K562 (cell line): ENCODE data around the gene CC2D1A. TPM values are rescaled to one million over a fixed set of nuclear protein-coding genes. Genes with fewer than 3 reads are reported as not detected.

ENCODE experiments used
- ARHGAP35 ChIP-seq: fragments of 450-650 bp; IDR thresholded peaks from 2 replicates; pipeline ENCODE4 v1.6.1; 2018; ENCODE audit not compliant: partially characterized antibody
- DMBX1 ChIP-seq: fragments of 250-450 bp; sonication (Bioruptor Pico); IDR thresholded peaks from 2 replicates; pipeline ENCODE4 v1.8.0; 2022; ENCODE audit warnings: inconsistent platforms, mild to moderate bottlenecking, moderate library complexity, borderline replicate concordance
- DNMT1 ChIP-seq: fragments of 450-650 bp; IDR thresholded peaks from 2 replicates; pipeline ENCODE4 v1.6.1; 2016; ENCODE audit warnings: antibody characterized with exemption, mild to moderate bottlenecking
- ETS2 ChIP-seq: IDR thresholded peaks from 2 replicates; pipeline ENCODE4 v1.6.1; 2016; ENCODE audit warnings: borderline replicate concordance, missing genetic modification characterization, mild to moderate bottlenecking, moderate library complexity, missing compliant biosample characterization; ENCODE audit not compliant: poor library complexity, severe bottlenecking
- GABPA ChIP-seq: fragments of 200-800 bp; sonication (Bioruptor generic); conservative IDR thresholded peaks from 2 replicates; pipeline ENCODE4 v1.6.1; 2016; ENCODE audit warnings: low read depth, missing genetic modification characterization, missing compliant biosample characterization
- HEY1 ChIP-seq: fragments of 250-450 bp; sonication (Bioruptor Pico); IDR thresholded peaks from 2 replicates; pipeline ENCODE4 v1.5.0; 2020; ENCODE audit warnings: mild to moderate bottlenecking, moderate library complexity, borderline replicate concordance
- HMG20A ChIP-seq: fragments of 450-650 bp; formaldehyde crosslinking; conservative IDR thresholded peaks from 2 replicates; pipeline ENCODE4 v1.4.0; 2020; ENCODE audit warnings: mild to moderate bottlenecking, mixed read lengths
- HNRNPH1 ChIP-seq: fragments of 200-400 bp; formaldehyde crosslinking; optimal IDR thresholded peaks from 2 replicates; pipeline ENCODE3; 2017; ENCODE audit warnings: low read depth, mild to moderate bottlenecking, low read length, moderate library complexity
- HNRNPL ChIP-seq: fragments of 200-400 bp; formaldehyde crosslinking; IDR thresholded peaks from 2 replicates; pipeline ENCODE4 v1.6.1; 2017; ENCODE audit warnings: low read depth, mild to moderate bottlenecking, low read length
- KAT7 ChIP-seq: sonication (generic); formaldehyde crosslinking; IDR thresholded peaks from 2 replicates; pipeline ENCODE4 v1.8.0; 2022; ENCODE audit warnings: missing genetic modification reagents, mild to moderate bottlenecking, borderline replicate concordance
- MCM2 ChIP-seq: fragments of 450-650 bp; IDR thresholded peaks from 2 replicates; pipeline ENCODE4 v1.6.1; 2017; ENCODE audit warnings: low read depth, mild to moderate bottlenecking
- NFIX ChIP-seq: fragments of 250-450 bp; sonication (Bioruptor Pico); IDR thresholded peaks from 2 replicates; pipeline ENCODE4 v1.4.0; 2020; ENCODE audit warnings: low read depth, mild to moderate bottlenecking, moderate library complexity
- NRF1 ChIP-seq, 2 experiments: fragments of 450-650 bp; IDR thresholded peaks in 1 of 2; conservative IDR thresholded peaks in 1 of 2; 2 replicates each; pipeline ENCODE4 v1.6.1; 2014; ENCODE audit warnings: mild to moderate bottlenecking in 2 of 2
- SNRNP70 ChIP-seq: fragments of 200-400 bp; formaldehyde crosslinking; optimal IDR thresholded peaks from 2 replicates; pipeline ENCODE3; 2017; ENCODE audit warnings: low read depth, low read length
- SRSF9 ChIP-seq: fragments of 200-400 bp; formaldehyde crosslinking; IDR thresholded peaks from 2 replicates; pipeline ENCODE4 v1.6.1; 2017; ENCODE audit warnings: low read depth, low read length, borderline replicate concordance
- TAL1 ChIP-seq: fragments of 450-650 bp; IDR thresholded peaks from 2 replicates; pipeline ENCODE4 v1.6.1; 2016; ENCODE audit warnings: mild to moderate bottlenecking
- TCF7 ChIP-seq: sonication (generic); IDR thresholded peaks from 2 replicates; pipeline ENCODE4 v1.6.1; 2016; ENCODE audit warnings: antibody characterized with exemption, borderline replicate concordance
- TEAD2 ChIP-seq: fragments of 450-650 bp; IDR thresholded peaks from 2 replicates; pipeline ENCODE4 v1.6.1; 2016; ENCODE audit warnings: missing genetic modification characterization, control low read depth, missing compliant biosample characterization
- TRIM28 ChIP-seq: fragments of 450-650 bp; IDR thresholded peaks from 2 replicates; pipeline ENCODE4 v1.6.1; 2017
- ZBTB43 ChIP-seq: sonication (generic); formaldehyde crosslinking; IDR thresholded peaks from 2 replicates; pipeline ENCODE4 v1.8.0; 2023; ENCODE audit warnings: mild to moderate bottlenecking, missing genetic modification reagents
- ZNF384 ChIP-seq: IDR thresholded peaks from 2 replicates; pipeline ENCODE4 v1.6.1; 2012; ENCODE audit warnings: low read depth, low read length, improper control_type of control experiment
- ZNF507 ChIP-seq: conservative IDR thresholded peaks from 2 replicates; pipeline ENCODE4 v1.6.1; 2017; ENCODE audit warnings: missing genetic modification characterization, missing compliant biosample characterization
- ZNF551 ChIP-seq: fragments of 250-450 bp; sonication (Bioruptor Pico); IDR thresholded peaks from 2 replicates; pipeline ENCODE4 v1.5.0; 2021; ENCODE audit warnings: mild to moderate bottlenecking, moderate library complexity
- ZNF584 ChIP-seq: fragments of 200-800 bp; sonication (Bioruptor generic); IDR thresholded peaks from 2 replicates; pipeline ENCODE4 v1.6.1; 2016; ENCODE audit warnings: low read depth, mild to moderate bottlenecking, missing genetic modification characterization, missing compliant biosample characterization
- ZNF699 ChIP-seq: fragments of 250-450 bp; sonication (Bioruptor Pico); IDR thresholded peaks from 2 replicates; pipeline ENCODE4 v1.8.0; 2021; ENCODE audit warnings: mild to moderate bottlenecking, moderate library complexity; ENCODE audit not compliant: insufficient replicate concordance
- polyA plus RNA-seq, 8 experiments: library from polyadenylated mRNA; depleted of rRNA in 4 of 8; stranded (reverse) in 5 of 8; unstranded in 3 of 8; fragments of >200 nt; fragmentation: Nextera tagmentation in 2 of 8; fragmentation: Illumina TruSeq in 1 of 8; extraction: Ambion mirVana in 2 of 8; extraction: Trizol in 1 of 8; gene quantifications; 2 replicates each; pipeline versions ENCODE4 v1.2.1 to v1.2.3, GENCODE V29; 2011 to 2014; ENCODE audit warnings: inconsistent platforms in 1 of 8, missing spikeins in 1 of 8
- total RNA-seq, 7 experiments: library from RNA; depleted of rRNA in 6 of 7; stranded (reverse); fragments of >200 nt in 6 of 7; fragmentation: Illumina TruSeq in 2 of 7; extraction: Trizol in 2 of 7; gene quantifications; 2 replicates each; pipeline versions ENCODE4 v1.2.1 to v1.2.3, GENCODE V29; 2011 to 2021; ENCODE audit warnings: low replicate concordance in 1 of 7
- TF ChIP-seq, protein P1 (sequence below): fragments of 450-650 bp; IDR thresholded peaks from 2 replicates; pipeline ENCODE4 v1.6.1; 2018; ENCODE audit warnings: mild to moderate bottlenecking, low read depth; ENCODE audit not compliant: partially characterized antibody
- TF ChIP-seq, protein P2 (sequence below): fragments of 250-450 bp; sonication (Bioruptor Pico); IDR thresholded peaks from 2 replicates; pipeline ENCODE4 v1.8.0; 2021; ENCODE audit warnings: borderline replicate concordance, mild to moderate bottlenecking, moderate library complexity; ENCODE audit not compliant: poor library complexity, severe bottlenecking

The CC2D1A gene
- total and polyA plus RNA-seq, 9 of the 15 experiments (the other 6 are each of a cell fraction or from before 2014, with no cell fraction given), result 0.32 to 31.0 (median 12.9) TPM

DNA sequence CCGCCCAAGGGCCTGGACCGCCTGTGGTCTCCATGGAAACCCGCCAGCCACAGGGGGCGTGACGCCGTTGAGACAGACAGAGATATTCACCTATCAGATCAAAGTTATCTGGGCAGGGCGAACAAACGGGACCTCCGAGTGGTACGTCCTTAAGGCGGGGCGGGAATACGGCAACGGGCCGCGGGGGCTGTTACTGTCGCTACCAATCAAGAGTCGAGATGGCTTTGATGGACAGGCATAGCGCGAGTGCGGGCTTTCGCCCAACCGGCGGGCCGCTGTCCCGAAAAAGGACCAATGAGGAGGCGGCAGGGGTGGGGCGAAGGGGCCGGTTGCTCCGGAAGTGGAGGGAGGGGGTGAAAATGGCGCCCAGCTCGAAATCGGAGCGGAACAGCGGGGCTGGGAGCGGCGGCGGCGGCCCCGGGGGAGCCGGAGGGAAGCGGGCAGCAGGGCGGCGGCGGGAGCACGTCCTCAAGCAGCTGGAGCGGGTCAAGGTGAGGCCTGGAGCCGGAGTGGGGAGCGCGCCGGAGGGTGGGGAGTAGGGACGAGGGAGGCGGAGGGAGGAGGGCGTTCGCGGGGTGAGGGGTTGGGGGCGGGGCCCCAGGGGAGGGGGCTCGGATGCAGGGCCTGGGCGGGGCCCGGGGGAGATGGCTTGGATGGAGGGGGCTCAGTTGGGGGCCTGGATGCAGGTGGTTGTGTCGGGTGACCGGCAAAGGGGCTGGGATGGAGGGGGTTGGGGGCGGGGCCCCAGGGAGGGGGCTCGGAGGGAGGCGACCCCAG, 46.3 kb downstream of the CC2D1A start, which contains the start of gene DCAF15 (continued):
- TF ChIP-seq SRSF9, result no peak
- TF ChIP-seq ZNF584 (CRISPR knock-in tag), result no peak
- no peak for TF ChIP-seq MCM2
- no peak for TF ChIP-seq TAL1
- no peak for TF ChIP-seq TRIM28
- no peak for TF ChIP-seq TEAD2 (tag)
- TF ChIP-seq, protein P1, sequence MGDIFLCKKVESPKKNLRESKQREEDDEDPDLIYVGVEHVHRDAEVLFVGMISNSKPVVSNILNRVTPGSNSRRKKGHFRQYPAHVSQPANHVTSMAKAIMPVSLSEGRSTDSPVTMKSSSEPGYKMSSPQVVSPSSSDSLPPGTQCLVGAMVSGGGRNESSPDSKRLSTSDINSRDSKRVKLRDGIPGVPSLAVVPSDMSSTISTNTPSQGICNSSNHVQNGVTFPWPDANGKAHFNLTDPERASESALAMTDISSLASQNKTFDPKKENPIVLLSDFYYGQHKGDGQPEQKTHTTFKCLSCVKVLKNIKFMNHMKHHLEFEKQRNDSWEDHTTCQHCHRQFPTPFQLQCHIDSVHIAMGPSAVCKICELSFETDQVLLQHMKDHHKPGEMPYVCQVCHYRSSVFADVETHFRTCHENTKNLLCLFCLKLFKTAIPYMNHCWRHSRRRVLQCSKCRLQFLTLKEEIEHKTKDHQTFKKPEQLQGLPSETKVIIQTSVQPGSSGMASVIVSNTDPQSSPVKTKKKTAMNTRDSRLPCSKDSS, result no peak
- TF ChIP-seq GABPA (tag), result peak; percentile 91
- peak; percentile 68 to 74 for TF ChIP-seq NRF1 (conservative IDR thresholded peaks at IDR 0.05 in 1 of 2, IDR thresholded peaks at IDR 0.05 in 1 of 2)
- TF ChIP-seq ZNF384, result no peak
- TF ChIP-seq, protein P2, sequence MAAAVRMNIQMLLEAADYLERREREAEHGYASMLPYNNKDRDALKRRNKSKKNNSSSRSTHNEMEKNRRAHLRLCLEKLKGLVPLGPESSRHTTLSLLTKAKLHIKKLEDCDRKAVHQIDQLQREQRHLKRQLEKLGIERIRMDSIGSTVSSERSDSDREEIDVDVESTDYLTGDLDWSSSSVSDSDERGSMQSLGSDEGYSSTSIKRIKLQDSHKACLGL, result no peak
- no peak for TF ChIP-seq HEY1
- no peak for TF ChIP-seq ETS2 (tag)
- TF ChIP-seq HNRNPH1, result no peak
- no peak for TF ChIP-seq ZNF699 (CRISPR knock-in tag)
- TF ChIP-seq DMBX1, result no peak
- no peak for TF ChIP-seq ZNF551 (CRISPR knock-in tag)
- TF ChIP-seq HMG20A (CRISPR knock-in tag), result no peak
- no peak for TF ChIP-seq SNRNP70
- TF ChIP-seq ARHGAP35, result no peak
- no peak for TF ChIP-seq ZNF507 (tag)
- TF ChIP-seq ZBTB43 (CRISPR knock-in tag), result no peak
- TF ChIP-seq TCF7, result no peak
- TF ChIP-seq HNRNPL, result no peak
- no peak for TF ChIP-seq DNMT1
- TF ChIP-seq NFIX (CRISPR knock-in tag), result no peak
- no peak for TF ChIP-seq KAT7 (CRISPR knock-in tag)
